GM04504 (cell line): ENCODE results near the gene MAN1B1.
"Not testable (repeated sequence)": the region's sequence is repeated elsewhere in the genome, so short reads cannot be mapped to it uniquely, and the experiment has no call there.

Source experiments
- DNase-seq: peaks from one replicate; pipeline ENCODE4 v3.0.0-alpha.2; 2012; ENCODE audit warnings: low read depth

Gene MAN1B1

DNA sequence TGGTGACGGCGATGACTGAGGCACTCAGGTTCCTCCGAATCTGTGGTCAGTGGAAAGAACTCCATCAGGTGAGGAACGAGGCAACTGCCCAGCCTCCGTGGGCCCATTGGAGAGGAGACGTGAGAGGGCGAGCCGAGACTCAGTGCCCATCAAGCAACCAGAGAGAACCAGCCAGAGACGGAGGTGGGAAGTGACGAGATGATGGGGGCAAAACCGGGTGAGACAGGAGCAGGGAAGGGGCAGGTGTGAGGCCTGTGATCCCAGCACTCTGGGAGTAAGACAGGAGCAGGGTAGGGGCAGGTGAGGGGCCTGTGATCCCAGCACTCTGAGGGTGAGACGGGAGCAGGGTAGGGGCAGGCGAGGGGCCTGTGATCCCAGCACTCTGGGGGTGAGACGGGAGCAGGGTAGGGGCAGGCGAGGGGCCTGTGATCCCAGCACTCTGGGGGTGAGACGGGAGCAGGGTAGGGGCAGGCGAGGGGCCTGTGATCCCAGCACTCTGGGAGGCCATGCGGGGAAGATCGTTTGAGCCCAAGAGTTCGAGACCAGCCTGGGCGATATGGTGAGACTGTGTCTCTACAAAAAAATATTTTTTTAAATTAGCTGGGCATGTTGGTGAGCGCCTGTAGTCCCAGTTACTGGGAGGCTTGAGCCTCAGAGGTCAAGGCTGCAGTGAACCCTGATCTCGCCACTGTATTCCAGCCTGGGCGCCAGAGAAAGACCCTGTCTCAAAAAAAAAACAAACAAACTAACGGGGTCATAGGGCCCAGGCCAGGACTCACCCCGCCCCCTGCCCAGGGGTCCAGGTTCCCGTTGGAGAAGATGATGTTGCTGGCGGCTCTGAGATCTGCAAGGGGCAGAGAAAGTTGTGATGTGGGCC is 24.4 kb downstream of the MAN1B1 start:
- no peak for DNase-seq

DNA sequence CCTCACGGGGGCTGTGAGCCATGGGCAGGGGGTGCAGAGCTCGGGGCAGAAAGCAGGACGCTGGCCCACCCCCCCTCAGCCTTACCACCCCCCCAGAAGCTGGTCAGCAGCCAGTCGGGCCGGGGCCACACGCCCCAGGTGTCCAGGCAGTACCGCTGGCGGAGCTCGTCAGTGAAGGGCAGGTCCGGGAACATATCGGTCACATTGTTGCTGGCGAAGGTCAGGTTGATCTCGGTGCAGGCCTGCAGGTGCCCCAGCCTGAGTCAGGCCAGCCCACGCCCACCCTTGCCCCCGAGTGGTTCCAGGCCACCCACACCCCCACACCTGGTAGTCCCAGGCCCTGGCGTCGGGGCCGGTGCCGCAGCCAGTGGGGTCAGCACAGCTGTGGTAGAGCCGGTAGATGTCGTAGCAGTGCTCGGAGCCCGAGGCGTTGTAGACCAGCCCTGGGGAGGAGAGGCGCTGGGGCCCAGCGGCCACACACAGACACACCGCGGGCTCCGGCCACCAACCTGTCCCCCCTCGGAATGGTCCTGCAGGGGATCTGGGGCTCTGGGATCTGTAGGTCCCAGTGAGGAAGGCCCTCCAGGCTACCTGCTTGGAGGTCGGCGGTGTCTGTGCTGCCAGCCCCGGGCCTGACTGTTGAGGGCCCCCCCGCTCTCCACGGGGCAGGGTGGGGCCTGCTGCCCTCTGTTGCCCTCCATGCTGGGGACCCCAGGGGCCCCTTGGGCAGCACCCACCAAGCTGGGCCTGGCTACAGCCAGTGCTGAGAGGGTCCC is 25.2 kb downstream of the MAN1B1 start:
- no peak for DNase-seq

DNA sequence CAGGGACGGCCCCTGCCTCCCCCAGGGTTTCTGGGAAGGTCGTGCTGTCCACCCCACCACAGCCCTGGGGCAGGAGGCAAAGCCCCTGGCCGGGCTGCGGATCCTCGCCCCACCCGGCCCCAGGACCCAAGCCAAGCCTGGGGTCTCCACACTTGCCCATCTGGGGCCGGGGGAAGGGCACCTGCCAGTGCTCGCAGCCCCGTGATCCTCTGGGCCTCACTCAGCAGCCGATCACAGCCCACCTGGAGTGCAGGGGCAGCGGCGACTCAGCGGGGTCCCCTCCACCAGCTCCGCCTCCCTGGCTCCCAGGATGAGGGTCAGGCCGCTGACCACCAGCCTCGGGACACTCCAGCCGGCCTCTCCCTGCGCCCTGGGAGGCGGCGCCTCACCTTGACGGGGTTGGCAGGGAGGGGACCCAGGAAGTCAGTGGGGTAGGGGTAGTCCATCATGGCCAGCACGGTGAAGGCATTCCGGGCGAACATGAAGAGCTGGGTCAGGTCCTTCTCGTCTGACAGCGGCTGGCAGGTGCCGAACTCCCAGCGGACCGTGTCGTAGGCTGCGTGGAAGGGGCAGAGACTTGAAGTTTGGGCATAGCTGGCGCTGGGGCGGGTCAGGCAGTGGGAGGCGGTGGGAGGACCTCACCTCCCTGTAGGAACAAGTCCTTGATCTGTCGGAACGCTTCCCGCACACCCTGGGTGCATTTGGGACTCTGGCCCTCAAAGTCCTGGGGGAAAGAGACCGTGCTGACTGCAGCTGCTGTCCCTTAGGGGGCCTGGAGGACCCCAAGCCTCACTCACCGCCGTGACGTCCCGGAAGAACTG is 26.0 kb downstream of the MAN1B1 start:
- no peak for DNase-seq

DNA sequence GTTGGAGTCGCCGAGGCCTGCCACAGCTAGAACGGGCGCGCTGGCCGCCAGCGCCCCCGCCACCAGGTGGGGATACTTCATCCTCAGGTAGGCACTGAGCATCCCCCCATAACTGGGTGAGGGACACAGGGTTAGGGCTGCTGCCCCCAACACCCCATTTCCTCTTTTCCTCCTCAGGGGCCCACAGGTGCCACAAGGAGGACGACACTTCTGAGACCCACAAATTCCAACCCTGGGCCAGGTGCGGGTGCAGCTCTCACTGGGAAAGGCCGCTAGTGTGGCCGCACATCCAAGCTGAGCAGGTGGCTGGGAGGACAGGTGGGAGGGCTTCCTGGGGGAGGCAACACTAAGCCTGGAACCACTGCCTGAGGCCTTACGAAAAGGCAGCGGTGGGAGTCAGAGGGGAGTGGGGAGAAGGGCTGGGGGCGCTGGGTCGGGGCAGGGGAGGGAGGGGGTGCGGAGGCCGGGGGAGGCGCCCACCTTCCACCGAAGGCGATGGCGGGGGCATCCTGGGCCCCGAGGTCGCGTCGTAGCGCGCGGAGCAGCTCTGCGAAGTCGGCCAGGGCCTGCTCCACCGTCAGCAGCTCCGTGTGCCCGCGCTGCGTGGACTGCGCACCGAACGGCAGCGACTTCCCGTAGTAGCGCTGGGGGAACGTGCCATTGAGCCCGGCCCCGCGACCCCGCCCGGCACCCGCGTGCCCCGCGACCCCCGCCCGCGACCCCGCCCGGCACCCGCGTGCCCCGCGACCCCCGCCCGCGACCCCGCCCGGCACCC is 26.8 kb downstream of the MAN1B1 start:
- DNase-seq, result no peak

DNA sequence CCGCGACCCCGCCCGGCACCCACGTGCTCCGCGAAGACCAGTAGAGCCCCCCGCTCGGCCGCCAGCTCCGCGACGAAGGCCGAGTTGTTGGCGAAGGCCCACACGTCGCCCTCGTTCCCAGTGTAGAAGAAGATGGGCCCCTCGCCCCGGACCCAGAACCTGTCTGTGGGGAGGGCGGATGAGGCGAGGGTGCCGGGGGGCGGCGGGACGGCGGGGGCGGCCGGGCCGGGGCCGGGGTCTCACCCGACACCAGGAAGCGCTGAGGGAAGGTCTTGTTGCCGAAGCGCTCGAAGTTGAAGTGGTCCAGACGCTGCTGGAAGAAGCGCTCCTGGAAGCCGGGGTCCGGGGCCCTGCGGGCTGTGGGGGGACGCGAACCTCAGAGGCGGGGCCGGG is 27.4 kb downstream of the MAN1B1 start:
- DNase-seq, result no peak

DNA sequence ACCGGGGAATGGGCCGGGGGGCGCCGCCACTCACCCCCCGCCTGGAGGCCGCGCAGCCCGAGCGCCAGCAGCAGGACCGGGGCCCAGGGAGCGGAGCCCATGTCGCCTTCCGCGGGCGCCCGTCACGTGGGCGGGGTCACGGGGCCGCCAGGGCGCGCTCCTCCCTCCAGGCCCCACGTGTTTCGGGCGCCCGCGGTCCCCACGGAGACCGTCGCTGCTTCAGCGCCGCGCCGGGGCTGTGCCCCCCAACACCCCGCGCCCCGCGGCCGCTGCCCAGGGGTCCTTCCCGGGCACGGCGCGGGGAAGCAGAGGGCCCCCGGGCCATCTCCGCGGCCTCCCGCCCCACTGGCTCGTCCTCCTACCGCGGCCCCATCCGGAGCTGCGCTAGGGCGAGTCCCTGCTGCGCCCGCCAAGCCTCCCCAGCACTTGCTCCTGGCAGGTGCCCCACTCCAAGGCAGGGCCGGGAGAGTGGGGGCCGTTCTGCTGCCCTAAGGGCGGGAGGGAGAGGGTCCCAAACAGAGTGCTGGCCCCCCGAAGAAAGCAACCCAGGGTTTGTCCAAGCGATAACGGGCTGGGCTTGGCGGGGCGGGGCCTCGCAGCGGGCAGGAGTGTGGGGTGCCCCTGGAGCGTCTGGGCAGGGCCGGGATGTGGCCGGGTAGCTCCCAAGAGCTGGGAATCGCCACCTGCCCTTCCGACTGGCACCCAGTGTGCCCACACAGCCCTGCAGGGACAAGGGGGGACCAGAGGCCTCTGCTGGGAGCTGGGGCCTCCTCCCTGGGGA is 28.0 kb downstream of the MAN1B1 start, which contains the start of gene DPP7:
DPP7 (minus strand) TSS at position 121 of the 781 bp plus-strand sequence; CDS start at position 101, 20 bp downstream.
- DNase-seq, result no peak

DNA sequence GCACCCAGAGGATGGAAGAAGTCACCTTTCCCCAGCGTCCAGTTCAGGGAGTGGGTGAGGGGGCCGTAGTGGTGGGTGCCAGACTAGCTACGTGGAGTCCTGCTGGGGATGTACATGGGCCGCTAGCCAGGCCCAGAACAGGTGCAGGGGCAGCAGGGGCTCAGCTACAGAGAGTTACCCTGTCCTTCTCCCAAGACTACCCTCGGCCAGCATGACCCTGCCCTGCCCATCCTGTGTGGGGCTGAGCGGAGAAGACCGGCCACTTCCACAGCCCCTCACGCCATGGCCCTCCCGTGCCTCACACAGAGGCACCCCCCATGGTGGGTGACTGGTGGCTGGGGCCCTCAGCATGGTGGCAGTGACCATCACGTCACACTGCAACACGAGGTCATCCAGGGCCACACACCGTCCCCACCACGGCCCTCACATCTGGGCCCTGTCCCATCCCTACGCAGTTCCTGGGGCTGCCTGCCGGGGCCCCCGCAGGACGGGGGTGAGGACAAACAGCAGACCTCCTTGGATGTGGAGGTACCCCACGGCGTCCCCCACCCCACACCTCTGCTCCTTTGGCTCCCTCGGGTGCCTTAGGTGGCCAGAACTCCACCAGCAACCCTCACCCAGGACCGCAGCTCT is 28.7 kb downstream of the MAN1B1 start:
- no peak for DNase-seq

DNA sequence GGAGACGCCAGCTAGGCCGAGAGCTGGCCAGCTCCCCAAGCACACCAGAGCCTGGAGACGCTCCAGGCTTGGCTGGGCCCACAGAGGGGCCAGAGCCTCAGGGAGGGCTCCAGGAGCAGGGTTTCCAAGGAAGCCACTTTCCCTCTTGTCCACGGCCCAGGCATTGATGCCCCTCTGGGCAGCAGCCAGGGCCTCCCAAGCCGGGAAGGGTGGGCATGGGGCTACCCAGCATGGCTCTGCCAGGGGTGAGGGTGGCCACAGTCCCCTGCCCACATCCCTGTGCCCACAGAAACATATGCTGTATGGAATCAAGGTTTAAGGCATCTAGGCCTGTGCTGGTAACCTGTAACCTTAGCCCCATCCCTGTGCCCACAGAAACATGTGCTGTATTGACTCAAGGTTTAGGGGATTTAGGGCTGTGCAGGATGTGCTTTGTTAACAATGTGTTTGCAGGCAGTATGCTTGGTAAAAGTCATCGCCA is 29.3 kb downstream of the MAN1B1 start:
- DNase-seq, result no peak

DNA sequence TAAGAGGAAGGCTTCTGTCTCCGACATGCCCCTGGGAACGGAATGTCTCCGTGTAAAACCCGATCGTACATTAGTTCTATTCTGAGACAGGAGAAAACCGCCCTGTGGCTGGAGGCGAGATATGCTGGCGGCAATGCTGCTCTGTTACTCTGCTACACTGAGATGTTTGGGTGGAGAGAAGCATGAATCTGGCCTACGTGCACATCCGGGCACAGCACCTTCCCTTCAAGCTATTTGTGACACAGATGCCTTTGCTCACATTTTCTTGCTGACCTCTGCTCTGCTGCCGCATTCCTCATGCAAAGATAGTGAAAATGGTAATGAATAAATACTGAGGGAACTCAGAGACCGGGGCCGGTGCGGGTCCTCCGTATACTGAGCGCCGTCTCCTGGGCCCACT is 29.9 kb downstream of the MAN1B1 start:
- no peak for DNase-seq

DNA sequence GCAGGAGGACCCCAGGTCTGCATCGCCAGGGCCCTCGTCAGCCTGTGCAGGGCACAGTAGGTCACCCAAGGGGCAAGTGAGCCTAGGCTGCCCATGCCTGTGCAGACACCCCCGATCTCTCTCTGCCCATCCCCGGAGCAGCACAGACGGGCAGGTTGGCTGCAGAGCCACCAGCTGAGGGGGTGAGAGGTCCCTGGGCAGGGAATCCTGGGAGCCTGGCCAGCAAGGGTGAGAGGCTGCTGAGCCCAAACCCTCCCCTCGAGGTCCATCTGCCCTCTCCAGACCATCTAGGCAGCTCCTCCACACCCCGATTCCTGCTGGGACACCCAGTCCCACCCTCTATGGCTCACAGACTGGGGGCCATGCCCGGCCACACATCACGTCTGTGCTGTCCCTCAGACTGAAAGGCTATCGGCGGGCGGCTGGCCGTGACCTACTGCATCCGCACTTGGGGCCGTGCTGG is 30.5 kb downstream of the MAN1B1 start:
- no peak for DNase-seq

DNA sequence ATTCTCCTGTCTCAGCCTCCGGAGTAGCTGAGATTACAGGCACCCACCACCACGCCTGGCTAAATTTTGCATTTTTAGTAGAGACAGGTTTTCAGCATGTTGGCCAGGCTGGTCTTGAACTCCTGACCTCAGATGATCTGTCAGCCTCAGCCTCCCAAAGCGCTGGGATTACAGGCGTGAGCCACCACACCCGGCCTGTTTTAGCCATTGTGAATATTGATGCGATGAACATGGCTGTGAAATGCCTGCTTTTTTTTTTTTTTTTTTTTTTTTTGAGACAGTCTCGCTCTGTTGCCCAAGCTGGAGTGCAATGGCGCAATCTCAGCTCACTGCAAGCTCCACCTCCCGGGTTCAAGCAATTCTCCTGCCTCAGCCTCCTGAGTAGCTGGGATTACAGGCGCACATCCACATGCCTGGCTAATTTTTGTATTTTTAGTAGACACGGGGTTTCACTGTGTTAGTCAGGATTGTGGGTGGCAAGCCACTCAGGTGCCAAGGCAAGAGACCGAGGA is 31.4 kb downstream of the MAN1B1 start:
- not testable (repeated sequence) for DNase-seq

DNA sequence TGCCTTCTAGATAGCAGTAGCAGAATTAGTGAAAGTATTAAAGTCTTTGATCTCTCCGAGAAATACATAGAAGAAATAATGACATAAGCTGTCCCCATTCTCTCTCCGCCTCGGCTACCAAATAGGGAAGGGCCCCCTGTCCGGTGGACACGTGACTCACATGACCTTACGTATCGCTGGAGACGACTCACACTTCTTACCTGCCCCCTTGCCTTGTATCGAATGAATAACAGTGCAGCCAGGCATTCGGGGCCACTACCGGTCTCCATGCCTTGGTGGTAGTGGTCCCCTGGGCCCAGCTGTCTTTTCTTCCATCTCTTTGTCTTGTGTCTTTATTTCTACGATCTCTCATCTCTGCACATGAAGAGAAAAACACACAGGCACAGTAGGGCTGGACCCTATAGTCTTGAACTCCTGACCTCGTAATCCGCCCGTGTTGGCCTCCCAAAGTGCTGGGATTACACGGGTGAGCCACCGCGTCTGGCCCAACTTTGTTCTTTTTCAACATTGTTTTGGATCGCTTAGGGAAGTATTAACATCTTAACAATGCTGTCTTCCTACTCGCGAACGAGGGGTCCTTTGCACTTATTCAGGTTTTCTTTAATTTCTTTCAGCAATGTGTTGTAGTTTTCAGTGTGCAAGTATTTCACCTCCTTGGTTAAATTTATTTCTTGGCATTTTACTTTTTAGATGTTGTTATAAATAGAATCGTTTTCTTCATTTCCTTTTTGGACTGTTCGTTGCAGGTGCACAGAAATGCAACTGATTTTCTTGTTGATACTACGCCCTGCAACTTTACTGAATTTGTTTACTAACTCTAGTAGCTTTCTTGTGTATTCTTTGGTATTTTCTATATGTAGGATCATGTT is 35.4 kb downstream of the MAN1B1 start:
- not testable (repeated sequence) for DNase-seq

DNA sequence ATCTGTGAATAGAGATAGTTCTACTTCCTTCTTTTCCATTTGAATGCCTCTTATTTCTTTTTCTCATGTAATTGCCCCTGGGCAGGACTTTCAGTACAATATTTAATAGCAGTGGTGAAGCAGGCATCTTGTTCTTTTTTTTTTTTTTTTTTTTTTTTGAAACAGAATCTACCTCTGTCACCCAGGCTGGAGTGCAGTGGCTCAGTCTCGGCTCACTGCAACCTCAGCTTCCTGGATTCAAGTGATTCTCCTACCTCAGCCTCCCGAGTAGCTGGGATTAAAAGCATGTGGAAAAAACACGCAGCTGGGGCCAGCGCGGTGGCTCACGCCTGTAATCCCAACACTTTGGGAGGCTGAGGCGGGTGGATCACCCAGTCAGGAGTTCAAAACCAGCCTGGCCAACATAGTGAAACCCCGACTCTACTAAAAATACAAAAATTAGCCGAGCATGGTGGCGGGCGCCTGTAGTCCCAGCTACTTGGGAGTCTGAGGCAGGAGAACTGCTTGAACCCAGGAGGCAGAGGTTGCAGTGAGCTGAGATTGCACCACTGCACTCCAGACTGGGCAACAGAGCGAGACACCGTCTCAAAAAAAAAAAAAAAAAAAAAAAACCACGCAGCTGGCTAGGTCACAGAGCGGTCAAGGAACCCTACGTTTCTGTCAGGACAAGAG is 36.1 kb downstream of the MAN1B1 start:
- not testable (repeated sequence) for DNase-seq

DNA sequence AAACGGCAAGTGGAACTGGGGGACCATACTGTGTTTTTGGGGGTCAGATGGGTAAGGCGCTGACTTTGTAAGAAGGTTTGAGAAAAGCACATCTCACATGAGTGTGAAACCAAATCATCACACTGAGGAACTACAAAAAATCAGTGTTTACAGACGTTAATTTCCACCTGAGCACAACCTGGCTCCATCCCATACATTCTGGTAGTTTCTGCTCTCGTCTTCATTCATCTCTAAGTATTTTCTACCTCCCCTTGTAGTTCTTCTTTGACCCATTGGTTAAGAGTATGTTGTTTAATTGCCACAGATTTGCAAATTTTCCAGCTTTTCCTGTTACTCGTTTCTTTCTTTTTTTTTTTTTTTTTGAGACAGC is 36.7 kb downstream of the MAN1B1 start:
- DNase-seq, result no peak

DNA sequence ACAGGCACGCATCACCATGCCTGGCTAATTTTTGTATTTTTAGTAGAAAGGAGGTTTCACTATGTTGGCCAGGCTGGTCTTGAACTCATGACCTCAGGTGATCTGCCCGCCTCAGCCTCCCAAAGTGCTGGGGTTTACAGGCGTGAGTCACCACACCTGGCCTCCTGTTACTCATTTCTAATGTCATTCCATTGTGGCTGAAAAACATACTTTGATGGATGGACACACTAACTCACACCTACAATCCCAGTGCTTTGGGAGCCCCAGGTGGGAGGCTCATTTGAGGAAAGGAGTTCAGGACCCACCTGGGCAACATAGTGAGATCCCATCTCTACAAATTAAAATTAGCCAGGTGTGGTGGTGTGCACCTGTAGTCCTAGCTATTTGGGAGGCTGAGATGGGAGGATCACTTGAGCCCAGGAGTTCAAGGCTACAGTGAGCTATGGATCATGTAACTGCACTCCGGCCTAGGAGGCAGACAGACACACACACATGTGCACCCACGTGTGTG is 37.2 kb downstream of the MAN1B1 start:
- not testable (repeated sequence) for DNase-seq

DNA sequence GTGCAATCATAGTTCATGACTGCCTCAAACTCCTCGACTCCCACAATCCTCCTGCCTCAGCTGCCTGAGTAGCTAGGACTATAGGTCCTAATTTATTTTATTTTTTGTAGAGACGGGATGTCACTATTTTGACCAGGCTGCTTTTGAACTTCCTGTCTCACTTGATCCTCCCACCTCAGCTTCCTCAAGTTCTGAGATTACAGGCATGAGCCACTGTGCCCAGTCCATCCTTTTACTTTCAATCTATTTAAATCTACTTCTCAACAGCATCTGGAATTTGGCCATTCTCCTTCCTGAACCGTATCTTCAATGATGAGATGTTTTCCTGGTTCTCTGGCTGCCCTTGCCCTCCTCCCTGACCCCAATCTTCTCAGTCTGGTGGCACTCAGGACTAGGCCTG is 40.0 kb downstream of the MAN1B1 start:
- no peak for DNase-seq

DNA sequence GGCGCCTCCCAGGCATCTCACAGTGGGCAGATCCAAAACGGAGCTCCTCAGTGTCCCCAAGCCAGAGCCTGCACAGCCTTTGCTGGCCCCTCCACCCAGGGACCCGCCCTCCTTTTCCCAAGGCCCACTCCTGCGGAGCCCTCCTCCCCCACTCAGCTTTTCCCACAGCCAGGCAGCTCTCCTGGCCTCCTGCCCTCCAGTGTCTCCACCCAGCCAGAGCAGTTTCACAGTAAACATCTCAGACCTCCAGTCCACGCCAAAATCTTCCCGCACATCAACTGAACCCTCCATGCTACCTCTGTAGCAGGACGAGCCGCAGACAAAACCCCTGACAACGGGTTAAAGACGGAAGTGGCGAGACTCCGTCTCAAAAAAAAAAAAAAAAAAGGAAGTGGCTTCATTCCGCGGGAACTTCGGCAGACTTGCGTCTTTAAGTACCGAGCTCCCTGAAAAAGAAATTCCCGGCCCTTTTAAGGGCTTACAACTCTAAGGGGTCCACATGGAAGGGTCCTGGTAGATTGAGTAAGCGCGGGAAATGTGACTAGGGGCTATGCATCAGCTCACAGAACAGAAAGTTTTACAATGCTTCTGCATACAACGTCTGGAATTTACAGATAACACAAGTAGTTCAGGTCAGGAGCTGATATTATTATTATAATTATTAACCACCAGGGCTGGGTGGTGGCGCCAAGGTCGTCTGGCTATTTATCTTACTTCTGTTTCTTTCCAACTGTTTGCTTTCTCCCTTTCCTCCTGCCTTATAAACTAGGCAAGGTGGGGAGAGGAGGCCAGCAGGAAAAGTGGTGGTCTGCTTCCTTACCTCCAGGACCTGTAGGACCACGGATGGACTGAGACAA is 40.7 kb downstream of the MAN1B1 start:
- no peak for DNase-seq
